Activated T-helper 9 cell treated with anti-CD3 and anti-CD28 coated beads, Interleukin-2, amount 50 U/mL, for 16 hours (primary cell): ENCODE results near the gene RCBTB1.

Experiments
- DNase-seq: peaks from one replicate; pipeline ENCODE4 v3.0.0-alpha.2; 2020; ENCODE audit warnings: low read depth

Gene RCBTB1

DNA sequence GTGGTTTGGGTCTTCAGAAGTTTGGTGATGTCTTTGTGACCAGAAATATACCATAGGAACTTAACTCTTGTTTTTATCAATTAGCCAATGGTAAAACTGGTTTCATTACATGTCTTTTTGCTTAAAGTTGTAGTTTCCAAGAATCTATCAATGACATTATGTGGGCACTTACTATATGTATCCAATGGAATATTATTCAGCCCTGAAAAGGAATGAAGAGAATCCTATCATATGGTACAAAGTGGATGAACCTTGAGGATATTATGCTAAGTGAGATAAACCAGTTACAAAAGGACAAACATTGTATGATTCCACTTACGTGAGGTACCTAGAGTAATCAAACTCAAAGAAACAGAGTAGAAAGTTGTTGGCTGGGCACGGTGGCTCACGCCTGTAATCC lies 26.4 kb downstream of the RCBTB1 start:
- DNase-seq = no peak

DNA sequence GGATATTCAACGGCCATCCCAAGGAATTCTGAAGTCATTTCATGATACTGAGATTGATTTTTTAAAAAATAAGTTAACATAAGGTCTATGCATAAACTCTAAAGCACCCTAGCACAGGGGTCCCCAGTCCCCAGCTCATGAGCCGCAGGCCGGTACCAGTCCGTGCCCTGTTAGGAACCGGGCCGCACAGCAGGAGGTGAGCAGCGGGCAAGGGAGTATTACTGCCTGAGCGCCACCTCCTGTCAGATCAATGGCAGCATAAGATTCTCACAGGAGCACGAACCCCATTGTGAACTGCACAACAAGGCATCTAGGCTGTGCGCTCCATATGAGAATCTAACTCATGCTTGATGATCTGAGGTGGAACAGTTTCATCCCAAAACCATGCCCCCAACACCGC lies 31.0 kb downstream of the RCBTB1 start:
- no peak for DNase-seq

DNA sequence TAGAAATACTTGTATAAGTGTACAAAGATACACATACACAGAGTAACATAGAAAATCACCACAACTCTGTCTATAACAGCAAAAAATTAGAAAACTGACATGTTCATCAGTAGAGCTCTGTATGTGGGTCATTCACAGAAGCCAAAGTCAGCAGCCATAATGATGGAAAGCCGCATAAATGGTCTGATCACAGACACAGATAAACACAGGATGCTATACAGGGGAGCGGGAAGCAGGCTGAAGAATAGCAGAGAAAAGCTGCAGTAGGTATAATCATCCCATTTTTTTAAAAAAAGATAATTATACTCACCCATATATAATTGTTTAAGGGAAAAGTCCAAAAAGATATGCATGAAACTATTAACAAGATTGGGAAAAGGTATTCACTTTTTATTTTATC lies 31.5 kb downstream of the RCBTB1 start:
- no peak for DNase-seq

DNA sequence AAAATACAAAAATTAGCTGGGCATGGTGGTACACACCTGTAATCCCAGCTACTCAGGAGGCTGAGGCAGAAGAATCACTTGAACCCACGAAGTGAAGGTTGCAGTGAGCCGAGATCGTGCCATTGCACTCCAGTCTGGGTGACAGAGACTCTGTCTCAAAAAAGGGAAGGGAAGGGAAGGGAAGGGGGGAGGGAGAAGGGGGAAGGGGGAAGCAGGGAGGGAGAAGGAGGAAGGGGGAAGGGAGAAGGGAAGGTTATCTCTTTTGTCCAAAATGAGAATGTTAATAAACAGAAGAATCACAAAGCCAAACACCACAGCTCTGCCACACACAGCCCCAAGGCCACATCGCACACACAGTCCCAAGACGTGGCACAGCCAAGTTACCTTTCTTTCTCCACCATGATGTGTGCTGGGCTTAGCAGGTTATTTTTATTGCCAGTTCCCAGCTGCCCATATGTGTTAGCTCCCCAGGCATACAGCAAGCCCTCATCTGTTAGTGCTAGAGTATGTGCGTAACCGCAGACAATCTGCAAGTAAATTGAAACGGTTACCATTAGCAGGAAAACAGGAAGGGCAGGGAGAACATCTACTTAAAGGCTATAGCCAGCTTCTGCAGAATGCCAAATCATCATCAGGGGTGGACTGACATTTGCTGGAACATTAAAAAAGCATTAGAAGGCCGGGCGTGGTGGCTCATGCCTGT lies 34.3 kb downstream of the RCBTB1 start:
- DNase-seq = no peak

DNA sequence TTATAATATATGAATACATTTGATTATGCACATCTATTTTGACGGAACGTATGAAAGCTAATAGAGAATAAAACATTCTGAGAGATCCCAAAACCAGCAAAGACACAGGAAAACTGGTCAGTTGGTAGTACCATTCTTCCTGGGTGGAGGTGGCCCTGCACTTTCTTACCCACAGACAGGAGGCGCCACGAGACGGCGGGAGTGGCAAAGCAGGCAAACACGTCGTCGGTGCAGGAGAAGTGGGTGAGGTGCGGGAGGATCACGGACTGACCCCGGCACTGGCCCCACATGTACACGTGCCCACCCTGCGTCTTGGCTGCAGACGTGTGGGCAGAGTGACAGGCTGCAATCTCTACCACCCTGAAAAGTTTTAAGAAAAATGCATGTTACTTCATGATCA lies 36.1 kb downstream of the RCBTB1 start:
- no peak for DNase-seq

DNA sequence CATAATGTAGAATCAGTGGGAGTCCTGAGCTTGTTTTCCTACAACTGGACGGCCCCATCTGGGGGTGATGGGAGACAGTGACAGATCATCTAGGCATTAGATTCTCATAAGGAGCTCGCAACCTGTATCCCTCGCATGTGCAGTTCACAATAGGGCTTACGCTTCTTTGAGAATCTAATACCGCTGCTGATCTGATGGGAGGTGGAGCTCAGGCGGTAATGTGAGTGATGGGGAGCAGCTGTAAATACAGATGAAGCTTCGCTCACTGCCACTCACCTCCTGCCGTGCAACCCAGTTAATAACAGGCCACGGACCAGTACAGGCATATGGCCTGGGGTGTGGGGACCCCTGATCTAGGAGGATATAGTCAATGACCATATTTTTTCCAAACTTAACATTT lies 38.8 kb downstream of the RCBTB1 start:
- DNase-seq = no peak

DNA sequence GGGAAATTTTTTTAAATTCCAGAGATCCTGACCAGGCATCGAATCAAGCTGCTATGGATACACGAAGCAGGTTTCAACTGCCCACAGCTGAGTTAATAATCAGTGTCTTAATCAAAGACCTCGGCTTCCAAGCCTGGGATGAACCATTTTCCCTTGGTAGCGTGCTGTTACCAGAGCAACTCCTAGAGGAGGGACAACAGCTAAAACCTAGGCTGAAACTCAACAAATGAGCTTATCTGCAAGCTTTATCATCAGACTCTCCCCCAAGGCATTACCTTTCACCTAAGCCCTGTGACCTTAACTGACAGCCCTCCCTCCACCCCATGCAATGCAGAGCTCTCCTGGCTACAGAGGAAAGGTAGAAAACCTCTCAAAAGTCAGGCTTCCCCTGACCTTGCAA lies 39.7 kb downstream of the RCBTB1 start:
- DNase-seq = no peak

DNA sequence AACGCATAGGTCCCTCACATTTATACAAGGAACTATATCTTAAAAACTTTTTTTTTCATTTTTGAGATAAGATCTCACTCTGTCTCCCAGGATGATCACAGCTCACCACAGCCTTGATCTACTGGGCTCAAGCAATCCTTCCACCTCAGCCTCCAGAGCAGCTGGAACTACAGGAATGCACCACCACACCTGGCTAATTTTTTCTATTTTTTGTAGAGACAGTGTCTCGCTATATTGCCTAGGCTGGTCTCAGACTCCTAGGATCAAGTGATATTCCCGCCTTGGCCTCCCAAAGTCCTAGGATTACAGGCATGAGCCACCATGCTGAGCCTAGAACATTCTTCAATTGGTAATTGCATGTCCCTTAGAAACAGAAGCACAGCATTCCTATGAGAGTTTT lies 41.7 kb downstream of the RCBTB1 start:
- no peak for DNase-seq

DNA sequence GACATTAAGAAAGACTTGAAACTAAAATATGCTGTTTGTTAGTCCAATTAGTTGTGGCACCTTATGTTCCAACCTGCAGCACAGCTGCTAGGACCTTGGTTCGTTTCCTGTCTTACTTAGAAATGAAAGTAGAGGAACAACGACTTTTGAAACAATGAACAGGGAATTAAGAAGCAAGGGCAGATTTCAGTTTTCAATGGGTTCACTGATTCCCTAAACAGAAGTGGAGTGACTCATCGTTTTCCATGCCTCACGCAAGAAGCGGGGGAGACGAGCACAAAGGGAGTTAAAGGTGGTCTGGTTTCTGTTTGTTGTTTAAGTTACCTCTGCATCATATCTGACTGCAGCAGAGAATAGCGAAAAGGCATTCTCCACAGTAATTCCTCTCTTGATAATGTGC lies 44.8 kb downstream of the RCBTB1 start:
- no peak for DNase-seq

DNA sequence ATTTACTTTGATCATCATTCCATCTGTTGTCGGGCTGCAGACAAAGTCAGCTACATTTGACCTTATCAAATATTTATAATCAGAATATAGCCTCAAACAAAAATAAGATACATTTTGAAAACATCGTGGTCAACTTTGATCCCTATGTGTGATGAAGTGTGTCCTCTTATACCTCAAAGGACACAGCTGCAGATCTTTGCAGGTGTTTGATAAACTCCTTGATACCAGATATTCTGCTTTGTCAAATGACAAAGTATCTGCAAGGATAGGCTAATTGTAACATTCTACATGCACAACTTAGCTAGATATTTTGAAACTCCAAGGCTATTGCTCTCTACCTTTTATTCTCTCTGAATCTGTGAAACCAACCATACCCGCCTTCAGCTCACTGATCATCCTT lies 45.6 kb downstream of the RCBTB1 start:
- DNase-seq = no peak

DNA sequence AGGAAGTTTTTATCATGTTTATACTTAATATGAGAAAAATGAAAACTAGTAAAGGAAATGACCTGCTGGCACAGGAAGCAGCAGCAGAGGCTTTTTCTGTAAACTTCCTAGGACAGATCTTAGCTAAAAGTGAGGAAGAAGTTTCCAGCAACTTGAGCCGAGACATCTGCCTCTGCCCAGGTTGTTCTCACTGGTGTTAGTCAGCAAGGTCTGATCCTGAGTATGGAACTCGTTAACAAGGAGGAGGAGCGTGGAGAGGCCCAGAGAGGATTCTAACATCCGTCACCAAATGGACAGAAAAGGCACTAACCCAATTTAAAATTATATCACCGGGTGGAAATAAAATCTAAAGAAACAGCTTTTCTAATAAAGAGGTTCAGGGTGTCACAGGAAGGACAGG lies 46.0 kb downstream of the RCBTB1 start:
- DNase-seq = no peak

DNA sequence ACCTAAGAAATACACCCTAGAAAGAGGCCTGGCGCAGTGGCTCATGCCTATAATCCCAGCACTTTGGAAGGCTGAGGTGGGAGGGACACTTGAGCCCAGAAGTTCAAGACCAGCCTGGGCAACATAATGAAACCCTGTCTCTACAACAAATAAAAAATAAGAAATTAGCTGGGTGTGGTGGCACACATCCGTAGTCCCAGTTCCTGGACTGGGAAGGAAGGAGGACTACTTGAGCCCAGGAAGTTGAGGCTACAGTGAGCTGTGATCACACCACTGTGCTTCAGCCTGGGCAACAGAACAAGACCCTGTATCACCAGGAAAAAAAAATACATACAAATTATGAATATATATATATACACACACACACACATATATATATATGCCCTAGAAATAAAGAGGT lies 47.0 kb downstream of the RCBTB1 start:
- DNase-seq = no peak

DNA sequence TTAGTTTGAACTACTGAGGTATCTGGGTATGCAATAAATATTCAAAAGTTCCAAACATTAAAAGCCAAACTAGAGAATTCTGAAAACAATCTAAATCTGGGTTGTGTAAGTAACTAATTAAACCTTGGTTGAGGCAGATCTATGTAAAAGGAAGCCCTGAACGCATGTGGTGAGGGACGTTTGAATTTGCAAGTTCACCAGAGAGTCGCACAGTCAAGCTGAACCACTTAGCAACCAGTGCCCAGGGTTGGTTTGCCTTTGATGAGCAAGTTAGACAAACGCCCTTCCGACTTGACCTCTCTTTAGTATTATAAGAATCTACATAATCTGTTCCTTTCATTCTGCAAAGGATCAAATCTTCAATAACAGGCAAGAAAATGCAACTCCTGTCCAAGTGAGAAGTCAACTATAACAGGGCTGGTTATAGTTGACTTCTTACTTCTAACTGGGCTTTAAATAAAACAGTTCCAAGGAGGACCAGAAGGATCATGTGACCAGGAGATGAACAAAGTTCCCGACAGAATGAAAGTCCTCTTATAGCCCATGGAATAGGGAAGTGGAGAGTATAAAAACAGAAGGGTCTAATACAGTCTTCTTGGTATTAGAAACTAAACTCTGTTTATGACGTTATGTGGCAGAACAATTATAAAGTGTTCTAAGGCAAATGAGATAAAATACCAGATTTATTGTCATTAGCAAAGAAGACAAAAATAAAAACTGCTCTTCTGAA lies 49.0 kb downstream of the RCBTB1 start:
- DNase-seq = no peak

DNA sequence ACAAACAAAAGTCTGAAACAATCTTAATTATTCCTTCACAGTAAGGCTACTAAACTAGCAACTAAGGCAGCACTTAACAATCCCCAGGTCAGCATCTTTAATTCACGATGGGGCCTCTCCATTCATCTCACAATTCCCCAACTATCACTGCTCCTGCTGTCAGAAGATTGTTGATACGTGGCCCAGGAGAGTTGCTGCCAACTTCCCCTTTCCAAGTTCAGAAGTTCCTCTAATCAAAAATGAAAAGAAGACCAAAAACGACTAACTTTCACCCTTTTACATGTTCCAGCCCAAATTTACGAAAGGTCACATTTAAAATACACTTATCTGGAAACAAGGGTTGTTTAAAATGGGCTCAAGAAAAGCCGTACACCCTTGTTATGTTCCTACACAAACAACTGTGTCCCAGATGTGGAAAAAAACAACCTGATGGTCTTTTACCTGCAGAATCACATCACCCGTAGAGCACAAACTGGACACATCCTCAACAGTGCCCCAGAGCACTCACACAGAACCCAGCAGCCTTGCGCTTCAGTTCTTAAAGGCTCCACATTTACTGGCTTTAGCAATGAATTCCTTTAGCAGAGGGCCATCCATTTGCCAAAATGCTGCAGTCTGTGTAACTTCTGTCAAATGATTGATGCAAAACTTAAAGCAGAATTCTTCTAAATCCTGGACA lies 51.6 kb downstream of the RCBTB1 start:
- DNase-seq = no peak

DNA sequence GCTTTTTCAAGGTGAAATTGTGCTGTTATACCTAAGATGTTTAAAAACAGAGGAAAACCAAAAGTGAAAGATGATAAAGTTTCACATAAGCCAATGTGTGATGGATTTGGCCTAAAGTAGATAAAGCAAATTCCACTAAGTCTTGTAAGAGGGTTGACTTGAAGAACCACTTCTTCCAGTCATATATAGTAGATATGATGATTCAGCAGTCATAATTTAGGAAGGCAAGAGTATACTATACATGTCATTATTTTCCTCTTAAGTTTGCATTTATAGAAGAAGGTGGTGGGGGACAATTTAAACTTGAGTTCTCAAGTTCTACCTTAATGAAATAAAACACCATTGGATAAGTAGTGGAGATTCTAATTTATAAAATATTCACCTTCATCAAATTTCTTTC lies 52.3 kb downstream of the RCBTB1 start:
- DNase-seq = no peak

DNA sequence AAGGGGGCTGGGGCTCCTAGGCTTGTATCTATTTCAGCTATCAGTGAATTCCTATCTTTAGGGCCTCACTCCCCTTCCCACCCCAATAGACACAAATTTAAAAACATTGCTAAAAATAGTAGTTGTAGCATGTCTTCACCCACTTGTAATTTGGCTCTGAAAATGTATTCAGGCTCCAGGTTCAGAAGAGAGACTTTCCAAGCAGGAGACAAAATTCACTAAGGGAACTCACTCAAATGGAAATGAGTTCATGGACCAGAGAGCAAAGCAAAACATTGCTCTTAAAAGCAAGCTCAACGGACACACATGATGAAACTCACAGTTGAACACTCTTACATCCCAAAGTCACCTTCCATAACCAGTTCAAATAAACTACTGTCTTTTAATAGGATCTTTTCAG lies 52.8 kb downstream of the RCBTB1 start:
- DNase-seq = no peak

DNA sequence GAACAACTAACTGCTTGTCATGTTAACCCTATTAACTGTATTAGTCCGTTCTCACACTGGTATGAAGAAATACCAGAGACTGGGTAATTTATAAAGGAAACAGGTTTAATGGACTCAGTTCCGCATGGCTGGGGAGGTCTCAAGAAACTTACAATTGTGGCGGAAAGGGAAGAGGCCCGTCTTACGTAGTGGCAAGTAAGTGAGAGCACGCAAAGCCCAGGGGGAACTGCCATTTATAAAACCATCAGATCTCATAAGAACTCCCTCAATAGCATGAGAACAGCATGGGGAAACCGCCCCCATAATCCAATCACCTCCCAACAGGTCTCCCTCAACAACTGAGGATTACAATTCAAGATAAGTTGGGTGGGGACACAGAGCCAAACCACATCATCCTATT lies 54.9 kb downstream of the RCBTB1 start:
- DNase-seq = no peak

DNA sequence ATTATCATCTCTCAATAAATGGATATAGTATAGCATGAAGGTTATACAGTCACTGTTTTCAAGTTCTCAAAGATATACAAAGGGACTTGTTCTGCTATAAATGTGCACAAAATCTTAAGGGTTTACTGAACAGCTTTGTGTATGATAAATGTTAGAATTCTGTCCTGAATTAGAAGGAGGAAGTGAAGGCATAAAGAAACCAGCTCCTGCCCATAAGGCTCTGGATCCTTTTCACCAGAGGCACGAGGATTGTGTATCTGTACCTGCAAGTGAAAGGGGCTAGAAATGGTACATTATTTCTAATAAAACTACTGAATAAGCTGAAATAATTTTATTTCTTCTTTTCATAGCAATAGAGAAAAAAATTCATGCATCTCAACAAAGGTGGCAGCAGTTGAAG lies 57.2 kb downstream of the RCBTB1 start:
- DNase-seq = no peak

DNA sequence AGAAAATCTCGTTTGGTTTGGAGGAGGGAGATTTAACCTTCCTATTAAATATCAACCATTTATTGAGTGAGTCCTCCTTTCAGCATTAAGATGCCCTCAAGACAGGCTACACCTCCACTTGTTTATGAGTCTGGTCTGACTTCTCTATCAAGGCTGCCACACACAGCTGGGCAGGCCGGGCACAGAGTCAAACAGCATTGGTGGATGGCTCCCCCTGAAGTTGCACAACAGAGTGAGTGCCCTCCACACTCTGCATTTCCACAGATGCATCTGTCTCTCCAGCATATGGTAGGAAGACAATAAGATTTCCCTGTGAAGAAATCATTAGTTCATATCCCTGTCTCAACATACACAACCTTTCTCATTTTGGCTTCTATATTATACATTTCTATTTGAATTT lies 58.2 kb downstream of the RCBTB1 start:
- DNase-seq = no peak

DNA sequence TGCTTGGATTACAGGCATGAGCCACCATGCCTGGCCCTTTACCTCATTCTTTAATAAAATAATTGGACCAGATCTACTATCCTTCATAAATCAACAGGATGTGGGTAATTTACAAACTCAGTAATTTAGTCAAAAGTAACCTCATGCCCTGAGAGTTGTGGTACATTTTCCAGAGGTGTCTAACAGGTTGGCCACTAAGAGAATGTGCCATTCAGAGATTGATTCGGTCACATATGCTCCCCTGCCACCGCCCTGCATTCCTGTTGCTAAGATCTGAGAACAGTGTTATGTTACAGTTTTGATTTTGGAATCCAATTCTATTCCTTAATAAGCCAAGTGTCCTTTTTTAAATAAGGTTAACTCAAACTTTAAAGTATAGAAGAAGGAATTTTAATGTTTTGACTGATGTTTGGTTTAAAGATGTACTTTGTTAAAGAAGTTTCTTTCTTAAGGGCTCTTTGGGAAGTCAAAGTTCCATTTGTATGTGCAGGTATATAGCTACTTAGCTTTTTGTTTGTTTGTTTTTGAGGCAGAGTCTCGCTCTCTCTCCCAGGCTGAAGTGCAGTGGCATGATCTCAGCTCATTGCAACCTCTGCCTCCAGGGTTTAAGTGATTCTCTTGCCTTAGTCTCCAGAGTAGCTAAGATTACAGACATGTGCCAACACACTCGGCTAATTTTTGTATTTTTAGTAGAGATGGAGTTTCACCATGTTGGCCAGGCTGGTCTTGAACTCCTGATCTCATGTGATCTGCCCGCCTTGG lies 60.4 kb downstream of the RCBTB1 start:
- DNase-seq = no peak

DNA sequence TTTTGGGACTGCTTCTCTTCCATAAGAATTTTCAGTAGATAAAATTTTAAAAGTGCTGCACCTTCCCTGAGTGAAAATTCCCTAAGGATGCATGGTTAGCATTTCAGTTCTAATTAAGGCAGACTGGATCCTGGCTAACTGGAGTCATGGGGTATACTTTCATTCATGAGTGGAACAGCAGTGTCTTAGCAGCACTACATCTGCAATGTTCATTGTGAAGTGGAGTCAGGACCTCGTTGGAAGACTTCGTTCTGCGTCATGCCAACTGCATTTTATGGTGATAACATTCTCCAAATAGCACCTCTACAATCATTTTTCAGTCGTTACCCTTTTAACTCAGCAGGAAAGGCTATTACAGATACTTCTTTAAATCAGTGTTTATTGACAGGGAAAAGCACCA lies 64.1 kb downstream of the RCBTB1 start:
- no peak for DNase-seq

DNA sequence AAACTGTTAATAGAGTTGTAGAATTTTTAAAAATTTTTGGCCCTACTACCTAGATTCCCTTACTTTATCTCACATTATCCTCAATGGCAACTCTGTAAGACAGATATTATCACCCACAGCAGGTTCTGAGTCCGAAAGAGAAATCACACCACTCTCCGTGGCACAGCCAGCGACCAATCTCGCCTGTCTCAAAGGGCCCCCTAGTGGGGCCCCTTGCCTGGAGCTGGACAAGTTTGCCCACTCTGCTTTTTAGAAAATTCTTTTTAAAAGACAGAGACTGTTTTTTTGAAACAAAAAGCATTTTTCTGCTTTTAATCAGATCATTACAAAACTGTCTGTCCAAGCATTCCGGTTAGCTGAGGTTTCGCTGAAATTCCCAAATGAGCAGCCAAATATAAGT lies 67.9 kb downstream of the RCBTB1 start:
- DNase-seq = no peak

DNA sequence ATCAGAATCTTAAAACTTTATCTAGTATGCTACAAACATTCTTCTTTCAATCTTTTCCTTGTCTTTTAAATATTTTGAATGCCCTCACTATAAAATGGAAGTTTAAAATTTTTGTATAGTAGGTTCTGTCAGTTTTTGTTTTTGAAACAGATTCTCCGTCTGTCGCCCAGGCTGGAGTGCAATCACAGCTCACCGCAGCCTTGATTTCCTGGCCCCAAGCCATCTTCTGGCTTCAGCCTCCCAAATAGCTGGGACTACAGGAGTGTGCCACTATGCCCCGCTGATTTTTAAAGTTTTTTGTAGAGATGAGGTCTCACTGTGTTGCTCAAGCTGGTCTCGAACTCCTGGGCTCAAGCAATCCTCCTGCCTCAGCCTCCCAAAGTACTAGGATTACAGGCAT lies 68.9 kb downstream of the RCBTB1 start:
- no peak for DNase-seq
